HG02610 (cell line): ENCODE results near the gene MYO3A.

ENCODE experiments used
- ATAC-seq: cut with Tn5 transposase; IDR thresholded peaks from one replicate; pipeline ENCODE4 v1.9.1; 2021; ENCODE audit warnings: mild to moderate bottlenecking, moderate library complexity; ENCODE audit not compliant: unreplicated experiment

Gene MYO3A

GRCh38 chr10:26212511-26212910, 278.5 kb downstream of the MYO3A start:
- no peak for ATAC-seq

- no peak for ATAC-seq
Observed at GRCh38 chr10:26213157-26213800, 279.2 kb downstream of the MYO3A start.

- no peak for ATAC-seq
Observed at GRCh38 chr10:26214004-26214403, 280.0 kb downstream of the MYO3A start.

GRCh38 chr10:26214551-26215395, 280.7 kb downstream of the MYO3A start:
- no peak for ATAC-seq

- no peak for ATAC-seq
Observed at GRCh38 chr10:26215396-26215934, 281.4 kb downstream of the MYO3A start.

- ATAC-seq, result peak; percentile 38
Observed at GRCh38 chr10:26215935-26216584, 282.0 kb downstream of the MYO3A start.

- no peak for ATAC-seq
Observed at GRCh38 chr10:26216585-26217395, 282.8 kb downstream of the MYO3A start, which contains the start of gene GAD2. Gene GAD2, plus strand, starts transcription at chr10:26216774. Its CDS starts 36 bp downstream, at chr10:26216810.

GRCh38 chr10:26217396-26218086, 283.5 kb downstream of the MYO3A start:
- no peak for ATAC-seq

GRCh38 chr10:26219676-26220075, 285.6 kb downstream of the MYO3A start:
- ATAC-seq, result no peak

- ATAC-seq, result no peak
Observed at GRCh38 chr10:26220901-26221300, 286.9 kb downstream of the MYO3A start.

GRCh38 chr10:26221541-26221940, 287.5 kb downstream of the MYO3A start:
- ATAC-seq, result no peak

GRCh38 chr10:26222563-26222962, 288.5 kb downstream of the MYO3A start:
- no peak for ATAC-seq

GRCh38 chr10:26225322-26225721, 291.3 kb downstream of the MYO3A start:
- ATAC-seq, result no peak

GRCh38 chr10:26227786-26228185, 293.8 kb downstream of the MYO3A start:
- no peak for ATAC-seq

GRCh38 chr10:26232174-26232573, 298.1 kb downstream of the MYO3A start:
- ATAC-seq, result no peak

- no peak for ATAC-seq
Observed at GRCh38 chr10:26235761-26236160, 301.7 kb downstream of the MYO3A start.

- ATAC-seq, result no peak
Observed at GRCh38 chr10:26238378-26238777, 304.3 kb downstream of the MYO3A start.

GRCh38 chr10:26242706-26243350, 308.8 kb downstream of the MYO3A start:
- no peak for ATAC-seq

GRCh38 chr10:26243351-26243720, 309.3 kb downstream of the MYO3A start:
- ATAC-seq, result no peak

- no peak for ATAC-seq
Observed at GRCh38 chr10:26249681-26250080, 315.7 kb downstream of the MYO3A start.
